Spleen (tissue), 3 donors: ENCODE results near the gene RGL1.

Source experiments
- POLR2A ChIP-seq, 3 donors: fragments of 450-650 bp; IDR thresholded peaks; one replicate each; pipeline ENCODE4 v1.5.1; 2017; ENCODE audit warnings: antibody characterized with exemption in 3 of 3, mild to moderate bottlenecking in 1 of 3
- POLR2AphosphoS5 ChIP-seq, 3 donors: sonication (generic); formaldehyde crosslinking; IDR thresholded peaks; one replicate each; pipeline ENCODE4 v1.5.1; 2017; ENCODE audit warnings: antibody characterized with exemption in 3 of 3

GRCh38 chr1:183896466-183897048 is 91.6 kb downstream of the RGL1 start:
- peak in 1 of 3 donors; percentile 54 for TF ChIP-seq POLR2AphosphoS5 (IDR thresholded peaks at IDR 0.05)
- no peak for TF ChIP-seq POLR2A (IDR thresholded peaks at IDR 0.05)
